Fibroblast of mammary gland (primary cell): Measurements from ENCODE around the gene FOXL3.

Source experiments
- DNase-seq: peaks from one replicate; pipeline ENCODE4 v3.0.0-alpha.2; 2010; ENCODE audit warnings: low read depth
- H3K4me3 ChIP-seq: 2 replicates; pipeline ENCODE4 v1.5.1; 2011; ENCODE audit warnings: low read depth, mild to moderate bottlenecking, low read length, moderate library complexity; ENCODE audit not compliant: control insufficient read depth
- TF ChIP-seq, protein P1 (sequence below): conservative IDR thresholded peaks from 2 replicates; pipeline ENCODE4 v1.5.1; 2011; ENCODE audit warnings: low read depth, low read length, inconsistent platforms; ENCODE audit not compliant: control insufficient read depth, insufficient read depth

Gene FOXL3

DNA sequence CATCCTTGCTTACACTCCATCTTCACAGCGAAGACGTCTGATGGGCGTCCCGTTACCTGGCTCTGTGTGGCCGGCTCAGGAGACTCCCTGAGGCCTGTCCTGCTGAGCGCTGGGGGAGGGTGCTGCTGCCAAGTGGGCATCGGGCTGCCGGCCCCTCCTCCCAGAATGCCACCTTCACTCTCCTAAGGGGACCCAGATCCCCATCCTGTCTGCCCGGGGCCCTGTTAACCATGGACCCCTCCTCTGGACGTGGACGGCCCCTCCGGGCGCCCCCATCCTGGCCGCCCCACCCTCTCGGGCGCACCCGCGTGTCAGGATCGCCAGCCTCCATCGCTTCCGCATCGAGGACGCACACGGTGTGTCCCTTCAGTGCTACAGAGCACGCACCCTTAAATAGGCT, 7.3 kb upstream of the FOXL3 start:
- no peak overlapping the region for H3K4me3 ChIP-seq
- no peak for DNase-seq
- TF ChIP-seq, protein P1, sequence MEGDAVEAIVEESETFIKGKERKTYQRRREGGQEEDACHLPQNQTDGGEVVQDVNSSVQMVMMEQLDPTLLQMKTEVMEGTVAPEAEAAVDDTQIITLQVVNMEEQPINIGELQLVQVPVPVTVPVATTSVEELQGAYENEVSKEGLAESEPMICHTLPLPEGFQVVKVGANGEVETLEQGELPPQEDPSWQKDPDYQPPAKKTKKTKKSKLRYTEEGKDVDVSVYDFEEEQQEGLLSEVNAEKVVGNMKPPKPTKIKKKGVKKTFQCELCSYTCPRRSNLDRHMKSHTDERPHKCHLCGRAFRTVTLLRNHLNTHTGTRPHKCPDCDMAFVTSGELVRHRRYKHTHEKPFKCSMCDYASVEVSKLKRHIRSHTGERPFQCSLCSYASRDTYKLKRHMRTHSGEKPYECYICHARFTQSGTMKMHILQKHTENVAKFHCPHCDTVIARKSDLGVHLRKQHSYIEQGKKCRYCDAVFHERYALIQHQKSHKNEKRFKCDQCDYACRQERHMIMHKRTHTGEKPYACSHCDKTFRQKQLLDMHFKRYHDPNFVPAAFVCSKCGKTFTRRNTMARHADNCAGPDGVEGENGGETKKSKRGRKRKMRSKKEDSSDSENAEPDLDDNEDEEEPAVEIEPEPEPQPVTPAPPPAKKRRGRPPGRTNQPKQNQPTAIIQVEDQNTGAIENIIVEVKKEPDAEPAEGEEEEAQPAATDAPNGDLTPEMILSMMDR = no peak

DNA sequence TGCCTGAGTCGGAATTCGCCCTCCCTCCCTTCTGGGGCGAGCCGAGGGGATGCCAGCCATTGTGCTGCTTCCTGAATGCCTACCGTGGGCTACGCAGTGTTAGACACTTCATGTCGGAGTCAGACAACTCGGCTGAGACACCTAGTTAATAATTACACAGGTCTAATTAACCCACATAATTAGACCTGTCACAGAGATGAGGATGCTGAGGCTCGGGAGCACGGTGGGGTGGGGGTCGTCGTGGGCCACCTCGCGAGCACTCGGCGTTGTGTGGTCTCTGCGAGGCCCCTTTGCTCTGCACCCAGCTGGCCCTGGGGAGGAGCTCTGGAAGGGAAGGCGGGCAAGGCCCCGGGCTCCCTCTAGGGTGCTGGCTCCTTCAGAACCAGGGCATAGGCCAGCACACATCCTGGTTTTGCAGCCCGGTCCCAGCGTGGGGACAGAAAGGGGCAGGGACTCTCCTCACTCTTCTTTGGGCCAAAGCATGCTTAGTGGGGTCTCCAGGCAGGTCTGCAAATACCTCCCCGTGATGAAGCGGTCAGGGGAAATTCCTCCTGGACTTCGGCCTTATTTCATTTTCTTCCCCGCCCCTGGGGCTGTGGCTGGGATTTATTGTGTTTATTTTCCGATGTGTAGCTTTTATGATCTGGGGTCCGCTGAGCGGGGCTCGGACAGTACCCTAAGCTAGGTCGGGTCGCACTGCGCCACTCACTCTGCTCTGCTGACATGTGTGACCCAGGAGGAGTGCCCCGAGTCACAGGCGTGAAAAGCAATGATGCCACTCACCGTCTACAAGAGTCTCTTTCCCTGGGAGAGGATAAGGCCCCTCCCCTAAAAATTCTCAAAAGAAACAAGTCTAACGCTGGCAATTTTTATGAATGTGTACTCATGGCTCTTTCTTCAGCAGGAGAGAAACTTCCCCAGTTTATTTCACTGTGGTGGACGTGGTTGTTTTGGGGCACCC, 4.9 kb upstream of the FOXL3 start:
- no peak for DNase-seq
- H3K4me3 ChIP-seq = no peak overlapping the region
- TF ChIP-seq, protein P1 = no peak

DNA sequence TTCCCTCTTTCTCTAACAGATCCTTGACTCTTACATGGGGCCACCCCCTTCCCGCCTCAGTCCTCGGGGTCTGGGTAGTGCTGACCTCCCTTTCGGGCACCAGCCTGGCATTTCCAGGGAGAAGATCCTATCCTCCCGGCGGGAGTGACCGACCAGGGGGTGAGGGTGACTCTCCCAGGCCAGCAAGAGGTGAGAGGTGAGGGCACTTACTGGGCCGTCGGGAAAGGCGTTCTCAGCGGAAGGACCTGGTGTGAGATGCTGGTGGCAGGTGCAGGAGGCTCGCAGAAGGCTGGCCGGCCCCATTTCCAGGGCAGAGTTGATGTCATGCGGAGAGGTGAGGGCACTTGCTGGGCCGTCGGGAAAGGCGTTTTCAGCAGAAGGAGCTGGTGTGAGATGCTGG, 4.2 kb upstream of the FOXL3 start:
- DNase-seq = no peak
- no peak overlapping the region for H3K4me3 ChIP-seq
- TF ChIP-seq, protein P1 = no peak

DNA sequence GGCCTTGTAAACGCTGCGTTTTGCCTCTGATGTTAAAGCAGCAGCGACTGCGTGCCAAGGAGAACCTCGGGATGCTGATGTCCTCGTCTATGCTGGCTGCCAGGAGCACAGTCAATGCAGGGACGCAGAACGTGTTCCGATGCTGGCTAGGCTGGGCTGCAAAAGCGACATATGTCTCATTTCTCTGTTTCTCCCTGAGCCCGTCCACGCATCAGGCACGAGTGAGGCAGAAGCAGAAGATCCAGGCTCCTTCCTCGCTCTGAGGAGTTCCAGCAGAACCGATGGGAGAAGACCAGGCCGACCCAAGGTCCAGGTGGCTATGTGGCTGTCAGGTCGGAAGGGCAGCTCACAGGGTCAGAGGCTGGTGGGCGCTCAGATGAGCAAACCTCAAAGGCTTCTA, 3.7 kb upstream of the FOXL3 start:
- no peak for DNase-seq
- TF ChIP-seq, protein P1 = no peak
- no peak overlapping the region for H3K4me3 ChIP-seq

DNA sequence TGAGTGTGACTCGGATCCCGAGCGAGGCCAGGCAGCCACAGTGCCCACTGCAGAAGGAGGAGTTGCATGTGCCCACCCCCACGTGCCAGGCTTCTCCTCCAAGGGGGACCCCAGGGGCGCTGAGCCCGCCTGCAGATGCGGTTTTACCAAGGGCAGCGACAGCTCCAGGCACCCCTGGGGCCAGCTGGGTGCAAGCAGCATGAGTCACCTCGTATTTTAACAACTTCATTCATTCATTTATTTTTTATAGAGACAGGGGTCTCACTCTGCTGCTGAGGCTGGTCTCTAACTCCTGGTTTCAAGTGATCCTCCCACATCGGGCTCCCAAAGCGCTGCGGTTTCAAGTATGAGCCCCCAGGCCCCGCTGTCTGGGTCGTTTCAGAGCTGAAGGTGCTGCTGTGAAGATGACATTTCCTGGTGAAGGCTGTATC, 1.3 kb upstream of the FOXL3 start:
- TF ChIP-seq, protein P1 = no peak
- no peak overlapping the region for H3K4me3 ChIP-seq
- no peak for DNase-seq

DNA sequence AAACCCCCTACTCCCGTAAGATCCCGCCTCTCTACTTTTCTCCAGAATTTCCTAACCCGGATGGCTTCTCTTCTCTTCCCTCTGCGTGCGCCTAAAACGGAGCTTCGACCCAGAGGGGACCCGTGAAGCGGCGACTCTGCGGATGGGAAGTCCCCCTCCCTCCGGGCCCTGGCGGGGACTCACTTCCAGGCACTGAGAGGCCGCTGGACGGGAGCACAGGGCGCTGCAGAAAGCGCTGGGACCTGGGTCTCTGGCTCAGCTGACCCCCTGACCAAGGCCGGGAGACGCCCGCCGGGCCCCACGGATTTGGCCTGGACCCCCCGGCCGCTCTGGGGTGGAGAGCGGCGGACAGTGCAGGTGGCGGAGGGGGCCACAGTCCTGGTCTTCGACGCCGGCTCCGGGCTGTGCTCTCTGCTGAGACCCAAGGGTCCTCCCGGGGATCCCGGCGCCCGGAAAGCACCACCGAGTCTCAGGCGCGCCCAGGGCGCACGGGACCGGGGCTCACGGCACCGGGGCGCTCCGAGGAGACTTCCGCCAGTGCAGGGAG, 688 bp upstream of the FOXL3 start:
- H3K4me3 ChIP-seq = no peak overlapping the region
- DNase-seq = no peak
- TF ChIP-seq, protein P1 = no peak
